PC-9 (cell line): ENCODE measurements around the gene DOCK11.

Source experiments
- CTCF ChIP-seq: fragments of 200-600 bp; sonication (generic); conservative IDR thresholded peaks from 2 replicates; pipeline ENCODE4 v1.6.1; 2017; ENCODE audit warnings: mixed run types, antibody characterized with exemption, mild to moderate bottlenecking, moderate library complexity
- EZH2 ChIP-seq: fragments of 200-600 bp; sonication (generic); IDR thresholded peaks from 2 replicates; pipeline ENCODE4 v1.8.0; 2017; ENCODE audit warnings: antibody characterized with exemption, low read depth

- TF ChIP-seq CTCF (no peak), EZH2 (no peak)
Measured at GRCh38 chrX:118724365-118724764, 228.8 kb downstream of the DOCK11 start.
